PFSK-1 (cell line): ENCODE data around the gene TRIP6.

Experiments
- FOXP2 ChIP-seq: optimal IDR thresholded peaks from 2 replicates; pipeline ENCODE3; 2011; ENCODE audit warnings: borderline replicate concordance, control low read depth, inconsistent platforms; ENCODE audit not compliant: insufficient read depth; ENCODE audit errors: extremely low read length, extremely low read depth
- POLR2AphosphoS5 ChIP-seq: IDR thresholded peaks from 2 replicates; pipeline ENCODE4 v1.6.1; 2012; ENCODE audit warnings: low read depth, mild to moderate bottlenecking, control low read depth, low read length, moderate library complexity
- SIN3A ChIP-seq: IDR thresholded peaks from 2 replicates; pipeline ENCODE4 v1.6.1; 2012; ENCODE audit warnings: mild to moderate bottlenecking, low read length, moderate library complexity, borderline replicate concordance; ENCODE audit not compliant: insufficient read depth

DNA sequence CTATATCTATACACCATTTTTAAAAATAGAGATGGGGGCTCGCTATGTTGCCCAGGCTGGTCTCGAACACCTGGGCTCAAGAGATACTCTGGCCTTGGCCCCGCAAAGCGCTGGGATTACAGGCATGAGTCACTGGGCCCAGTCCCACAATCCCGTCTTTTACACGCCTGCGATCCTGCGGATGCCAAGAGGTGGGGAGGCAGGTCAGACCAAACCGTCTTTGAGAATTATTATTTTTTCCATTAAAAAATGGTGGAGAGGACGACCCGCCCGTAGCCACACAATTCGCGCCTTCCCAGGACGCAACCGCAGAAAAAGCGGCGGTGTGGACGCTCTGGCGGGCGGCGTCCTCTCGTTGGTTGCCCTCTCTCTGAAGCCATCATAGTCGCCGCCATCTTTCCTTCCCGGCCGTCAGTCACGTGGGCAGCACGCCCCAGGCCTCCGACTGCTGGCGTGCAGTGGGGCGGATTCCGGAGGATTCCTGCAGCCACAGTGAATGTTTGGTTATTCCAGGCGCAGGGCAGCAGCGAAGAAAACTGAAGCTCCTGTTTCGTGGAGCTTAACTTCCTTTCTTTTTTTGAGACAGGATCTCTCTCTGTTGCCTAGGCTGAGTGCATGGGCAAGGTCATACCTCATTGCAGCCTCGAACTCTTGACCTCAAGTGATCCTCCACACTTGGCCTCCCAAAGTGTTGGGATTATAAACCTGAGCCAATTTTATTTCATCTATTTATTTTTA lies 29.9 kb upstream of the TRIP6 start:
- TF ChIP-seq FOXP2 (peak; percentile 84), SIN3A (no peak), POLR2AphosphoS5 (peak; percentile 53; the same call in 1 of the 2 replicates)
